ENCODE results near the gene EPN2.

EPN2 gene

DNA sequence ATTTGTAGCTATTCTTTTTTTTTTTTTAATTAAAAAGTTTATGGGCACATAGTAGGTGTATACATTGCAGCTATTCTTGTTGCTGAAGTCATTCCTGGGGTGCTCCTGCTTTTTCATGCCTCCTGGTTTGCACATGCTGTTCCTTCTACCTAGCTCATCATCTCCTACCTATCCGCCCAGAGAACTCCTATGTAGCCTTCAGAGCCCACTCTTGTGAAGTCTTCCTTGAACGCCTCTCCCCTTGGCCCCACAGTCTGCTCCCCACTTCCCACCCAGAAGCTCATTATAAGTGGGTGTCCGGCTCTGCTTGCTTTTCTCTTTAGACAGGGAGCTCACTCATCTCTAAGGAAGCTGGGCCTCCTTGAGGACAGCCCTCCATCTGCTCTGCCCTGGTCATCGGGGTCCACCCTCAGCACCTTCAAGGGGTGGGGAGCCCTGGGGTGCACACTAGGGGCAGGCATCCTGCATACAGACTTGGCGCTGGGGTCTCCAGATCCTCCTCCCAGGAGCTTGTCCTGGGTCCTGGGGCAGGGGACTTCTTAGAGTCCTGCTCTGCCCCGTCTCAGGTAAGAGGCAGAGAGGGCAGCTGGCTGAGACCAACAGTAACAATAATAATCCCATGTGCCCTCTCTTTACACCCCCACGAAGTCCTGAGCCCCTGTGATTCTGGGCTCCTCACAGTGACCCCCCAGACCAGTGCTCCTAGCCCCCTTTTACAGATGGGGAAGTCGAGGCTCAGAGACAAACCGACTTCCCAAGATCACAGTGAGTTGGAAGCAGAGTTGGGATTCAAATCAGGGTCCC is 128.9 kb downstream of the EPN2 start:
- no peak for DNase-seq (ENCODE audit: low read depth in 2 of 2)

DNA sequence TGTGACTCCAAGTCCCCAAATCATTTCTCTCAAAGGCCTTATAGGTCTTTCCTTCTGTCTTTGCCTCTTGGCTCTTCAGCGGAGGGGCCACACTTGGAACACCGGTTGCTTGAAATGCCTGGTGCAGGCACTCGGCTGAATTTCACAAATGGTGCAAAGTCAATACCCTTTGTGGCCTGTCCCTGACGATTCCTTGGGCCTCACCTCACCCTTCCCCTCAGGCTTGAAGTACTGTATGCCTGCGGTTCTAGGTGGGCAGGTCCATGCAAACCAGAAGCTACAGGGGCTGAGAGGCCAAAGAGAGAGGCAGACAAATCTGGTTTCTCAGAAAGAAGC is 129.4 kb downstream of the EPN2 start:
- no peak for DNase-seq (ENCODE audit: low read depth in 2 of 2)

DNA sequence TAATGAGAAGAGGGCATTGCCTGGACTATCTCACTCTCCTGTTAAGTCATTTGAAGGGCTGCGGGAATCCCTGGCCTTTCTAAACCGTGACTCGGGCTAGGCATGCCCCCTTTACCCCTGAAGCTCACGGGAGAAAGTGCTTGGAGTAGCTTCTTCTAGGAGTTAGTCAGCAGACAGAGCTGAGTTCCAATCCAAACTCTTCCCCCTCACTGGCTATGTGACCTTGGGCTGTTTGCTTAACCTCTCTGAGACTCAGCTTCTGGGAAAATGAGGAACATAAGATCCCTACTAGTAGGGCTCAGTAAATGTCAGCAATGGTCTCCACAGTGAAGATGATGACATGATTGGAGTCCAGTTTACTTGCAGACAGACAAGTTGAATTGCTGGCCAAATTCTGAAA is 131.1 kb downstream of the EPN2 start:
- DNase-seq (ENCODE audit: low read depth in 2 of 2), result no peak

DNA sequence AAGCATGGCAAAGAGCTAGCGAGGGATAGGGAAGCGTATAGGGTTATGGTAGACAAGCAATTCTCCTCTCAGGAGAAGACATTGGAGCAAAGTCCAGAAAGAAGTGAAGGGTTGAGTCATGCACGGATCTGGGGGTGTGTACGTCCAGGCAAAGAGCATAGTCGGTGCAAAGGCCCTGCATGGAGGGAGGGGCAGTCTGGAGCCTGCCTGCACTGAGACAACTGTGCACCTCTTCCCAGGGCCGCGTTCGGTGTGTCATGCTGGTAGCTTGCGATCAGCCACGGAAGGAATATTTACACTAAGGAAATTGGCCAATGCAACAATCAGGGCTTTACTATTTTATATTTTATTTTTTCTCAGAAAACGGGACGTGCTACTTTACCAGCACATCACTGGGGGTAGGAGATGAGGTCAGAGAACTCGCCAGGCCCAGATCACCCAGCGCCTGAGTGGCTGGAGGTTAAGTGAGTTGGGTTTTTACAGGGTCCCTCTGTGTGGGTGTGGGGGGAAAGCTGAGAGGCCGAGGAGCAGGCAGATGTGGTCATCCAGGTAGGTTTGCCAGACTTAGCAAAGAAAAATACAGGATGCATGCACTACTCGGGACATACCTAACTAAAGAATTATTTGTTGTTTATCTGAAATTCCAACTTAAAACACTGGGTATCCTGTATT is 132.1 kb downstream of the EPN2 start:
- DNase-seq (ENCODE audit: low read depth in 2 of 2), result no peak

DNA sequence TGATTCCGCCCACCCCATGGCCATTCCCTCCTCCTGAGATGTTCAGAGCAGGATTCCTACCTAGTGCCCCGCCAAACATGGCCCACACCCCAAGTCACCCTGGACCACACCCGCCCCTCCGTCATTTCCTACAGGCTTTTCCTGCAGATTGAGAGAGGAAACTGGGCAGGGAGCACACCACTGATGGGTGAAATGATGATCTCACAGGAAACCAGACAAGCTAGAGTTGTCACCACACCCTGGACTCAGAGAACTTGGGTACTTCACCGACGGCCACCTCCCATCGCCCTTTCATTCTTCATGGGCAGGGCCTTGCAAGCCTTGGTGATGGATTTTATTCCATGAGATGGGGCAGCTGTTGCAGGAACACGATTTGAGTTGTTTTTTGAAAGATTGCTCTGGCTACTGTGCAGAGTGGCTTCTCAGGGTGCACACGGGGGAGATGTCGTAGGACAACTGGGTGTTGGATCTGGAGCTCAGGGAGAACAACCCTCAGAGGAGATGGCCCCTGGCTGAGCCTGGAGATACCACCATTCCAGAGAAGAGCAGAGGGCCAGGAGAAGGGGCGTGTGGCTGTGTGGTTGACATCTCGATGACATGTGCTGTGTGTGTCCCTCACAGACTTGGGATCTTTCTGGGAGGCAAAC is 132.8 kb downstream of the EPN2 start:
- DNase-seq (ENCODE audit: low read depth in 2 of 2), result no peak

DNA sequence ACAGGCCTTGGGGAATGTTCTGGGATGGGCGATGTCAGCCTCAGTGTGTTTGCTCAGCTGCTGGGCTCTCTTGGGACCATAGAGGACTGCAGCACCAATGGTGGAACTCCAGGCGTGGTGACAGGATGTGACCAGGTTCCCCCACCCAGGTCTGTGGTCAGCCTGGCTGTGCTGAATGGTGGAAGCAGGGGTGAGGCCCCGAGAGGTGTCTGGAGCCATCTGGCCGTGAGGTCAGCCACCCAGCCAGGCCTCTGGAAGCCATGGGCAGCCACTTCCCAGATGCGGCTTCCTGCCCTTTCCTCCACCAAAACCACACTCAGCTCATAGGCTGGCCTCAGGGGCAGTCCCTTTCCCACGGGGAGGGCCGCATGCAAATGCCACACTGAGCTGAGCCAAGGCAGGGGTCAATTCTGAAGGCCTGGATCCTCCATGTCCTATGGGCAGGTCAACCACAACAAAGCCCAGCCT is 133.4 kb downstream of the EPN2 start:
- DNase-seq (ENCODE audit: low read depth in 2 of 2), result no peak

DNA sequence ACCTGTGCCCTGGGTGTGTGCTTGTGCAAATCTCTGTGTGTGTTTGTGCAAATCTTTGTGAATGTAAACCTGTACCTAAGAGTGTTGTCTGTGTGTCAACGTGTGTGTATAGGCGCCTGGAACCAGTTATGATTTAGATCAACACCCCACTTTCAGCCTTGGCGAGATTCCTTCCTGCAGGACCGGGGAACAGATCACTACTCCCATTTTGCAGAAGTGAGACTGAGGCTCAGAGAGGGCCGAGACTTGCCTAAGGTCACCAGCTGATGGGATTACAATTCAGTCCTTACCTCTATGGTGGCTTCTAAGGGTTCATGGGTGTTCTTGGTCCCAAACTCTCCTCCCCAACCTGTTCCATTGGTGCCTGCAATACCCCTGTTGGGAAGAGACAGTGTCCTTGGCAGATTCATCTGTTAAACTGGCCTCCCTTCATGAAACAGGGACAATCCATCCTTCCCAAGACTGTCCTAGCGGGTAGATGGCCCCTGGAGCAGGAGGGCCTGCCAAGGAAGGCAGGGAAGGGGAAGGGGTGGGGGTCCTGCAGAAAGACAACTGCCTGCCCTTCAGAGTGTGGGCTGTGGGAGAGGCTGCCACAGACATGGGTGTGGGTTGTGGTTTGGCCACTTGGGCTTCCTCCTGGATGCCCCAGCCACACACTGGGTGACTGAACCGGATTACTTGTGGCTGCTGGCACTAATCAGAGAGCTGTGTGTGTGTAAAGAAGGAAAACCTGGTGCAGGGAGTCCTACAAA is 134.3 kb downstream of the EPN2 start:
- no peak for DNase-seq (ENCODE audit: low read depth in 2 of 2)

DNA sequence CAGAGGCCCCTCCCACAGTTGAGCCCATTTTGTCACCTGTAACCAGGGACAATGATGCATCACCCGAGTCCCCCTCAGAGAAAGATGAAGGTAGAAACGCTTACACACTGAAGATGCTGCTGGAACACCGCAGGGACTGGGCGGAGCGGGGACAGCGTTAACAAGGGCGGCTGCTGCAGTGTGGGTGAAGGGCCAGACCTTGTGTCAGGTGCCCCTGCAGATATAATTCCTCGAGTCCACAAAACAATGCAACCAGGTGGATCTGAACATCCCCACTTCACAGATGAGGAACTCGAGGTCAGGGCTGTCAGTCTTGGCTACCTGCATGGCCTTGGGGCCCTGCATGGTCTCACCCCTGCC is 134.8 kb downstream of the EPN2 start:
- no peak for DNase-seq (ENCODE audit: low read depth in 2 of 2)

DNA sequence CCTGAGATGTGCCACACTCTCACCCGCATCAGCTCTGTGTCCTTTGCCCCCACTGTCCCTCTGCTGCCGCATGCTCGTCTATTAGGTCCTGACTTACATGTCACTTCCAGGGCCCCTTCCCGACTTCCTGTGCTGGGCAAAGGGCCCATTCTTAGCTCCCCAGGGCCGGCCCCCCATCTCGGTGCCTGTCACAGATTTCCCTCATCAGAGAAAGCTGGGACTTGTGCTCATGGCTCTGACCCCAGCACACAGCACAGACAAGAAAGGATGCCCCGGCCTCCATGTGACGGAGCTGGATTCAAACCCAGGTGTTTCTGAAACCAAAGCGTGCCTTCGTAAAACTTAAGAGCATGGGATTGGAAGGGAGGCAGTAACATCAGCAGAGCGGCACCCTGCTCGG is 135.3 kb downstream of the EPN2 start:
- DNase-seq (ENCODE audit: low read depth in 2 of 2), result no peak

DNA sequence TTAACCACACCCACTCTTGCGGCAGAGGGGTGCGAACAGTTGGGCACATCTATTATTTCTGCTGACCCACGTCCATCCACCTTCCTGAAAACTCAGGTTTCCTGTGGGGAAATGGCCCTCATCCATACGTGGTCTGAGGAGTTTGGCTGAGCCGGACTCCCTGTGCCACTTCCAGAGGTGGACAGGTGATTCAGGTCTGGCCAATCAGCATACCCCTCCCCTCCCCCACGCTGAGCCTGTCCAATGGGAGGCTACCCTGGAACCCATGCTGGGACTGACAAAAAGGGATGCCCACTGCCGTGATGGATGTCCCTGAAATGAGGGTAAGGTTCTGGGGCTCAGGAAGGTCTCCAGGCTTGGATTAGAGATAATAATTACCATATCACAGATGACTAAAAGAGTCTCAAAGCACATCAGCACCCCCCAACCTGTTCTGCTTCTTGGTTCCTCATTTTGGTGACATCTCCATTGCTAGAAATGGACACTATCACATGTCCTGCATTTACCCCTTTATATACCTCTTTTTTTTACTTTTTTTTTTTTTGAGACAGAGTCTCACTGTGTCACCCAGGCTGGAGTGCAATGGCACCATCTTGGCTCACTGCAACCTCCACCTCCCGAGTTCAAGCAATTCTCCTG is 135.8 kb downstream of the EPN2 start:
- no peak for DNase-seq (ENCODE audit: low read depth in 2 of 2)

DNA sequence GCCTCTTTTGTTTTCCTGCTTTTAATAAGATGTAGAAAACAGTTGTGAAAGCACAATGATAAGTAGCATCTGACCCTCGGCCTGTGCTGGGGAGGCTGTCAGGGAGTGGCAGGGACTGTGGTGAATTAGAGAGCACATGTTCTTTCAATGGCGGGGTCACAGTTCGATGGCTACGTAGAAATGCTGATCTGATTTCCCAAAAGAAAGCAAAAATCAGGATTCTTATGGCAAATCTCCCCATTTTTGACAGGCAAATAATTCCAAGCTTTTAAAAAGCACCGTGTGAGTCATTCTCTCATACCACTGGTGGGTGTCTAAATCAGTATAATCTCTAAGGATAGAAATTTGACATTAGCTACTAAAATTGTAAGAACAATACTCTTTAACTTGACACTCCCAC is 137.0 kb downstream of the EPN2 start:
- DNase-seq (ENCODE audit: low read depth in 2 of 2), result no peak

DNA sequence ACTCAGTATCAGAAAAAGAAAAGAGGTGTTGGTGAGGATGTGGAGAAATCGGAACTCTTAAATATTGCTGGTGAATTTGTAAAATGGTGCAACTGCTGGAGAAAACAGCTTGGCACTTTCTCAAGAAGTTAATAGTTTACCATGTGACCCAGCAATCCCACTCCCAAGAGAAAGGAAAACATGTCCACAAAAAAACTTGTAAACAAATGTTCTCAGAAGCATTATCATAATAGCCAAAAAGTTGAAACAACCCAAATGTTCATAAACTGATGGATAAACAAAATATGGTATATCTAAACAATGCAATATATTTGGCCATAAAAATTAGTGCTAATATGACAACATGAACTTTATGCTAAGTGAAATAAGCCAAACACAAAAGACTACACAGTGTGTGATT is 138.6 kb downstream of the EPN2 start:
- no peak for DNase-seq (ENCODE audit: low read depth in 2 of 2)

DNA sequence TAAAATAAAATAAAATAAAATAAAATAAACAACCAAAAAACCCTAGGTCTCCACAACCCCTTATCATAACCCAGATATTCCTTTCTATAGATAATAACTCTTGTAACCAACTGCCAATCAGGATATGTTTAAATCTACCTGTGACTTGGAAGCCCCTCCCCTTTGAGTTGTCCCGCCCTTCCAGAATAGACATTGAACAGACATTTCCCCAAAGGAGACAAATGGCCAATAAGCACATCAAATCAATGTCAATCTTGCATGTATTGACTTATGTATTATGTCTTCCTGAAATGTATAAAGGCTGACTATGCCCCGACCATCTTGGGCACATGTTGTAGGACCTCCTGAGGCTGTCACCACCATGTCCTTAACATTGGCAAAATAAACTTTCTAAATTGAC is 139.6 kb downstream of the EPN2 start:
- DNase-seq (ENCODE audit: low read depth in 2 of 2), result no peak

DNA sequence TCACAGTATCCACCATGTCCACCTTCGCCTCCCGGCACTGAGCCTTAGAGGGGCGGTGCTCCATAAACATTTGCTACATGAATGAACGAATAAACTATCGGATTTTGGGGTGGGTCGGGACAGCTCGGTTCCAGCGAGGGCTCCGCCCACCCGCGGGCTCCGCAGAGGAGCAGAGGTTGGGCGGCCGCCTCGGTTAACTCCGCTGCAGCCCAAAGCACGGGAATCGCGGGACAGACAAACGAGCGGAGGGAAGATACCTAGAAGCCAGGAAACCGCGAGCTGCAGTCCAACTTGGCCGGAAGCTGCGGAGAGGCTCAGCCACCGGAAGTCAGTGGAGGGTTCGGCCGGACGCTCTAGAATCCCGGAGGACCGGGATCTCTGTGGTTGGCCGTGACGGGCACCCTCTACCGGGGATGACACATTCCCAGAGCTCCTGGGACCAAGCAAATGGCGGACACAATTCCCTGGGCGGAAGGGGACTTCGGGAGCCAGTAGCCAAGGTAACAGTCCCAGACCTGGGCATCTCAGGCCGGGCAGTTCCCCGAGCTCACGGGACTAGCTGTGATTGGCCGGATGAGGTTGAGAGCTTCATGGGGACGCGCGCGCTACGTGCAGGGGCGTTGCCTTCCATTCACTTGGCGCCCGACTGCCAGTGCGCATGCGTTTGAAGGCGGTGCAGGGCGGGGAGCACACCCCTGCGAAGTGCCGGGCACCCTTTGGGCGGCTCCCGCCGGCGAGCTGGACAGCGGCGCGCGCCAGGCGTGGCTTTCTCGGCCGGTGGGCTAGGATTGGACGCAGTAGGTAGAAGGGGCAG is 140.6 kb downstream of the EPN2 start:
- peak; percentile 80 to 88 for DNase-seq (ENCODE audit: low read depth in 2 of 2)

DNA sequence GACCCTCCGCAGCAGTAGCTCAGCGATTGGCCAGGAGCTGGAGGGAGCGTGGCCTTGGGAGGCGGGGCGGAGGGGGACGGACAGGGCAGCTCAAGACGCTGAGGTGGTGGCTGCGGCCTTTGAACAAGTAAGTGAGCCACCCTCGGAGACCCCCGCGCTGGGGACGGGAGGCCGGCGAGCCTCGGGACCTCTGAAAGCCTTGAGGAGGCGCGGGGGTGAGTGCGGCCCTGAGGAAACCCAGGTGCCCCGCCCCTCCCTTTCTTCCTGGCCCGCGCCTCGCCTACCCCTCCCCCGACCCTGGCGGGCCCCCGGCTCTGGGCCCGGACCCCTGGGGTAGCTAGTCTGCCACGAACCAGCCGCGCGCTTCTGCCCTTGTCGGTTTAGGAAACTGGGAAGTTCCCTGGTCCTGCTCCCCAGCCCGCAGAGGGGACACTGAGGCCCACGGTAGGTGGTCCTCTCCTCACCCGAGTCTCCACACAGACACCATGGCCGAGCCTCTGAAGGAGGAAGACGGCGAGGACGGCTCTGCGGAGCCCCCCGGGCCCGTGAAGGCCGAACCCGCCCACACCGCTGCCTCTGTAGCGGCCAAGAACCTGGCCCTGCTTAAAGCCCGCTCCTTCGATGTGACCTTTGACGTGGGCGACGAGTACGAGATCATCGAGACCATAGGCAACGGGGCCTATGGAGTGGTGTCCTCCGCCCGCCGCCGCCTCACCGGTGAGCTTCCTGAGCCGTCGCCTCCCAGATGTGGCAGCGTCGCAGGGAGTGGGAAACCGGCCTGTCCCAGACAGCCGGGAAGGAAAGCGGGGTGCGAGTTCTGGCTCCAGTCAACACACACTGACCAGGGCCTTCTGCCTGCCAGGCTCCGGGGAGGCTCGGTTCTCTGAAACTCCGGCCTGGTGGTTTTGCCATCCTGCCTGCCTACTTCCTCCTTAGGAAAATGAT is 141.5 kb downstream of the EPN2 start, which contains the start of gene MAPK7:
Gene MAPK7 (plus strand): TSS at position 83 of the 945 bp plus-strand sequence. CDS start 403 bp downstream, at position 486.
- no peak for DNase-seq (ENCODE audit: low read depth in 2 of 2)

DNA sequence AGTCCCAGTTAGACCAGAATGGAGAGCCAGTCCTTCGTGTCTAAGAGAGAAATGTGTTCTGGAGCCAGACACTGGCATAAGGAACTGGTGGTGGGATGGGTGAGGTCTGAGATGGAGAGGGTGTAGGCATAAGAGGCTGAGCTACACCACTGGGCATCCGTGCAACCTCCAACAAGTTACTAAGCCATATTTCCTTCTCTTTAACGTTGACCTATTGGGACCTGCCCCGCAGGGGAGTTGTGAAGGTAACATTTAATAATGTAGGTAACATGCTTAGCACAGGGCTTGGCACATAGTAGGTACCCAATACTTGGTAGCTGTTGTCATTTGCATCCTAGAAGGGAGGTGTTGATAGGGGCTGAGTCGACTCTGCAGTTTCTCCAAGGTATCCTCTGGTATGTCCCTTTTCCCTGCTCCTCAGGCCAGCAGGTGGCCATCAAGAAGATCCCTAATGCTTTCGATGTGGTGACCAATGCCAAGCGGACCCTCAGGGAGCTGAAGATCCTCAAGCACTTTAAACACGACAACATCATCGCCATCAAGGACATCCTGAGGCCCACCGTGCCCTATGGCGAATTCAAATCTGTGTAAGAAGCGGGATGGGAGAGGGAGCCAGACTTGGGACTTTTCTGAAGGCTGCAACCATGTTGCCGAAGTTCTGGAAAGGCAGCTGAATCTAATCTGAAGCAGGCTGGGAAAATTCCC is 142.3 kb downstream of the EPN2 start:
- DNase-seq (ENCODE audit: low read depth in 2 of 2), result no peak

DNA sequence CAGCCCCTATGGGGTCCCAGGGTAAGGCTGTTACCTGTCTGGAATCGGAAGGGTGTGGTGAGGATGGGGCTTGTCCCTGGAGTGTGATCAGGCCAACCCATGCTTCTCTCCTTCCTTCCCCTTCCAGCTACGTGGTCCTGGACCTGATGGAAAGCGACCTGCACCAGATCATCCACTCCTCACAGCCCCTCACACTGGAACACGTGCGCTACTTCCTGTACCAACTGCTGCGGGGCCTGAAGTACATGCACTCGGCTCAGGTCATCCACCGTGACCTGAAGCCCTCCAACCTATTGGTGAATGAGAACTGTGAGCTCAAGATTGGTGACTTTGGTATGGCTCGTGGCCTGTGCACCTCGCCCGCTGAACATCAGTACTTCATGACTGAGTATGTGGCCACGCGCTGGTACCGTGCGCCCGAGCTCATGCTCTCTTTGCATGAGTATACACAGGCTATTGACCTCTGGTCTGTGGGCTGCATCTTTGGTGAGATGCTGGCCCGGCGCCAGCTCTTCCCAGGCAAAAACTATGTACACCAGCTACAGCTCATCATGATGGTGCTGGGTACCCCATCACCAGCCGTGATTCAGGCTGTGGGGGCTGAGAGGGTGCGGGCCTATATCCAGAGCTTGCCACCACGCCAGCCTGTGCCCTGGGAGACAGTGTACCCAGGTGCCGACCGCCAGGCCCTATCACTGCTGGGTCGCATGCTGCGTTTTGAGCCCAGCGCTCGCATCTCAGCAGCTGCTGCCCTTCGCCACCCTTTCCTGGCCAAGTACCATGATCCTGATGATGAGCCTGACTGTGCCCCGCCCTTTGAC is 143.5 kb downstream of the EPN2 start:
- DNase-seq (ENCODE audit: low read depth in 2 of 2), result no peak

DNA sequence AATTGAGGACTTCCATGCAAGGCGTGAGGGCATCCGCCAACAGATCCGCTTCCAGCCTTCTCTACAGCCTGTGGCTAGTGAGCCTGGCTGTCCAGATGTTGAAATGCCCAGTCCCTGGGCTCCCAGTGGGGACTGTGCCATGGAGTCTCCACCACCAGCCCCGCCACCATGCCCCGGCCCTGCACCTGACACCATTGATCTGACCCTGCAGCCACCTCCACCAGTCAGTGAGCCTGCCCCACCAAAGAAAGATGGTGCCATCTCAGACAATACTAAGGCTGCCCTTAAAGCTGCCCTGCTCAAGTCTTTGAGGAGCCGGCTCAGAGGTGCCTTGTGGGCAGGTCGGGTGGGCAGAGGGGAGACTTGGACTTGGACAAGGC is 144.2 kb downstream of the EPN2 start:
- DNase-seq (ENCODE audit: low read depth in 2 of 2), result no peak

Measured in stimulated activated CD4-positive, alpha-beta T cell treated with anti-CD3 and anti-CD28 coated beads, Interleukin-1b, Interleukin-23, amount 100 ng/mL, for 4 hours (primary cell).